Lower leg skin (tissue), 3 donors: ENCODE results near the gene EXOSC10.

ENCODE experiments used
- POLR2A ChIP-seq, 2 donors: fragments of 450-650 bp; IDR thresholded peaks; one replicate each; pipeline ENCODE4 v1.6.1; 2016 to 2017; ENCODE audit warnings: antibody characterized with exemption in 2 of 2, mild to moderate bottlenecking in 1 of 2, moderate library complexity in 1 of 2
- TF ChIP-seq, protein P1 (sequence below), 3 donors: fragments of 450-650 bp; IDR thresholded peaks; one replicate each; pipeline ENCODE4 v1.5.1; 2016; ENCODE audit warnings: antibody characterized with exemption in 3 of 3, mild to moderate bottlenecking in 3 of 3, moderate library complexity in 2 of 3

DNA sequence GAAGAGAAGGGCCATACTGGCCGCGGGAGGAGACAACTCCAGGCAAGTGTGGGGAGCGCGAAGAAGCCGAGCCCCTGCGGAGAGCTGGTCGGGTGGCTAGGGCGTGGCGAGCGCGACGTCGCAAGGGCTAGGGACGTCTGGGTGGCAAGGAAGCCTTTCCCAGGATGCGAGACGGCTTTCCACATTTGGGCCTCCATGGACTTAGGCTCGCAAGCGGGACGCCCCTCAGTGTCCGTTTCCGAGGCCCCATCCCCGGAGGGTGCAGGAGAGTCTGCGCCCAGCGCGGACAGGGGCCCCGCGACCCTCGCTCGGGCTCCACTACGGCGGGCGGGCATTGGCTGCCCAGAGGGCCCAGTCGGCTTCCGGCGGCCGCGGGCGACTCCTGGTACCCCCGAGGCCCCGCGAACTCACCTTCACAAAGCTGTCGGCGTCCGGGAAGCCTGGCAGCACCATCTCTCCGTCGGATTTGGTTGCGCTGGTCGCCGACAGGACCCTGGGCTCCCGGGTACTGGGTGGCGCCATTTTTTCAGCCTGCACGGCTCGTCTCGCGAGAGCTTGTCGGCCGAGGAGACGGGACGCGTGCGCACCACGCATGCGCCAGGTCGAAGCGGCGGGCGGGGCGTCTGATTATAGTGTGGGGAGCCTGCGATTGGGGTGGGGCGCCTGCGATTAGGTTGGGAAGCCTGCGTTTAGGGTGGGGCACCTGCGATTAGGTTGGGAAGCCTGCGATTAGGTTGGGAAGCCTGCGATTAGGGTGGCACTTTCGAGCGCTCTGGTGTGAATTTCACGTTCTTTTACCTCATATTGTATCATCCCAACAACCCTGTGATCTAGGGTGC, at the start of gene EXOSC10:
- TF ChIP-seq, protein P1, sequence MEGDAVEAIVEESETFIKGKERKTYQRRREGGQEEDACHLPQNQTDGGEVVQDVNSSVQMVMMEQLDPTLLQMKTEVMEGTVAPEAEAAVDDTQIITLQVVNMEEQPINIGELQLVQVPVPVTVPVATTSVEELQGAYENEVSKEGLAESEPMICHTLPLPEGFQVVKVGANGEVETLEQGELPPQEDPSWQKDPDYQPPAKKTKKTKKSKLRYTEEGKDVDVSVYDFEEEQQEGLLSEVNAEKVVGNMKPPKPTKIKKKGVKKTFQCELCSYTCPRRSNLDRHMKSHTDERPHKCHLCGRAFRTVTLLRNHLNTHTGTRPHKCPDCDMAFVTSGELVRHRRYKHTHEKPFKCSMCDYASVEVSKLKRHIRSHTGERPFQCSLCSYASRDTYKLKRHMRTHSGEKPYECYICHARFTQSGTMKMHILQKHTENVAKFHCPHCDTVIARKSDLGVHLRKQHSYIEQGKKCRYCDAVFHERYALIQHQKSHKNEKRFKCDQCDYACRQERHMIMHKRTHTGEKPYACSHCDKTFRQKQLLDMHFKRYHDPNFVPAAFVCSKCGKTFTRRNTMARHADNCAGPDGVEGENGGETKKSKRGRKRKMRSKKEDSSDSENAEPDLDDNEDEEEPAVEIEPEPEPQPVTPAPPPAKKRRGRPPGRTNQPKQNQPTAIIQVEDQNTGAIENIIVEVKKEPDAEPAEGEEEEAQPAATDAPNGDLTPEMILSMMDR (IDR thresholded peaks at IDR 0.05) = no peak
- no peak for TF ChIP-seq POLR2A (IDR thresholded peaks at IDR 0.05)
